ENCODE data around the gene GALNT5.

The GALNT5 gene

GRCh38 chr2:157304811-157305722, 47.6 kb downstream of the GALNT5 start:
- no peak for TF ChIP-seq CTCF (IDR thresholded peaks at IDR 0.05; ENCODE audit: extremely low read depth, missing control alignments)
- DNase-seq (ENCODE audit: low spot score) = no peak

GRCh38 chr2:157305723-157306110, 48.2 kb downstream of the GALNT5 start:
- no peak for TF ChIP-seq CTCF (IDR thresholded peaks at IDR 0.05; ENCODE audit: extremely low read depth, missing control alignments)
- DNase-seq (ENCODE audit: low spot score) = no peak

GRCh38 chr2:157307021-157307420, 49.5 kb downstream of the GALNT5 start:
- peak; percentile 5 for DNase-seq (ENCODE audit: low spot score)
- no peak for TF ChIP-seq CTCF (IDR thresholded peaks at IDR 0.05; ENCODE audit: extremely low read depth, missing control alignments)

GRCh38 chr2:157309878-157310277, 52.4 kb downstream of the GALNT5 start:
- TF ChIP-seq CTCF (IDR thresholded peaks at IDR 0.05; ENCODE audit: extremely low read depth, missing control alignments) = no peak
- DNase-seq (ENCODE audit: low spot score) = no peak

DNA sequence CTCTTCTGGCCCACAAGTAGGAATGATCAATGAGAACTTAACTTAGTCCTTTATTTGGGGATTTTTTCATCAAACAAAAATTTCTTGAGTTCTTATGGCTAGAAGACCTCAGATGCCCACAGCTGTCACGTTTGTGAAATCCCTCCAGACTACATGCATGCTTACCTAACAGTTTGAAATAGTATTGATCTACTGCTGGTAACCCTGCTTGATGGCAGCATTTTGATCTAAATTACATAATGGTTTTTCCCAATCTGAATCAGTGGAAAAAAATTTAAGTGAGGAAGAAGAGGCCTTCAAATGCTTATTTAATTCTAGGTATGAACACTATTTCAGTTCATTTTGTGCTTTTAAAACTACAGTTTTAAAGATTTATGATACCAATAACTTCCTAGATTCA, 54.2 kb downstream of the GALNT5 start:
- no peak for DNase-seq (ENCODE audit: low spot score)
- no peak for TF ChIP-seq CTCF (IDR thresholded peaks at IDR 0.05; ENCODE audit: extremely low read depth, missing control alignments)

GRCh38 chr2:157312866-157313486, 55.5 kb downstream of the GALNT5 start:
- TF ChIP-seq CTCF (IDR thresholded peaks at IDR 0.05; ENCODE audit: extremely low read depth, missing control alignments) = no peak
- no peak for DNase-seq (ENCODE audit: low spot score)

DNA sequence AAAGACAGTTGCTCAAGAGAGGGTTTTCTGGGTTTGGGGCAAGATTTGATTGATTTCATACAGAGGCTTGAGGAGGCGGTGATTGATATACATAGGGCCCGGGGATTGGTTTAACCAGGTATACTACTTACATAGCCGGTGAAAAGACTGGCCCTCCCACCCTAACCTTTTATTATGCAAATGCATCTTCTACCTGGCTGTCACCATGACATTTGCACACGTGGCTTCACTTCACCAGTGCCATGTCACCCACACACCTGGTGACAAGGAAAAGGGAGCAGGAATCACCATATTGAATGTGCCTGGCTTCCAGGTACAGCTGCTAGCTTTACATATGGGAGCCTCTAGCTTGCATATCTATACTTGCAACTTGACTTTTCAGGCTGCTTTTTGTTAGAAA, 58.4 kb downstream of the GALNT5 start:
- TF ChIP-seq CTCF (IDR thresholded peaks at IDR 0.05; ENCODE audit: extremely low read depth, missing control alignments) = no peak
- no peak for DNase-seq (ENCODE audit: low spot score)

All from GM20000 (cell line).